Caco-2 (cell line): ENCODE measurements around the gene ATP6V0B. TPM values are rescaled to one million over a fixed set of nuclear protein-coding genes. Genes with fewer than 3 reads are reported as not detected.

Experiments
- BruUV-seq: library from RNA; stranded (reverse); fragments of 400-500 nt; replicated peaks from 2 replicates; lab custom pipeline; 2021; lab: Mats Ljungman, UMichigan
- CTCF ChIA-PET: fragments of 300-600 bp; sonication (Branson Sonifier 250); formaldehyde crosslinking; loops from one replicate; lab custom pipeline; 2022; ENCODE audit warnings: antibody characterized with exemption; lab: Charles Lee
- POLR2A ChIA-PET: fragments of 300-600 bp; sonication (Branson Sonifier 250); formaldehyde crosslinking; loops from one replicate; lab custom pipeline; 2022; ENCODE audit warnings: antibody characterized with exemption; lab: Charles Lee
- DNase-seq, 2 experiments: peaks; one replicate each; pipeline versions ENCODE4 v3.0.0 to v3.0.0-alpha.2; 2020 to 2022
- H3K27me3 ChIP-seq: replicated peaks from 2 replicates; pipeline ENCODE4 v1.6.0; 2011; ENCODE audit warnings: low read length; ENCODE audit not compliant: control insufficient read depth, insufficient read depth
- H3K36me3 ChIP-seq: 2 replicates; pipeline ENCODE4 v1.5.1; 2011; ENCODE audit warnings: low read length; ENCODE audit not compliant: control insufficient read depth, insufficient read depth
- H3K4me1 ChIP-seq: fragments of 250-450 bp; sonication (Bioruptor Pico); 2 replicates; pipeline ENCODE4 v1.5.1; 2020; ENCODE audit warnings: mild to moderate bottlenecking
- H3K4me3 ChIP-seq: 2 replicates; pipeline ENCODE4 v1.5.1; 2011; ENCODE audit warnings: low read depth, mild to moderate bottlenecking, control low read depth, low read length
- H3K9me3 ChIP-seq: fragments of 250-450 bp; sonication (Bioruptor Pico); 2 replicates; pipeline ENCODE4 v1.5.1; 2020; ENCODE audit warnings: mild to moderate bottlenecking, moderate library complexity
- H3K27ac Mint-ChIP-seq: one replicate; pipeline ENCODE4 v1.8.0; 2022; ENCODE audit warnings: mixed read lengths; ENCODE audit not compliant: unreplicated experiment
- H3K27me3 Mint-ChIP-seq: one replicate; pipeline ENCODE4 v1.8.0; 2022; ENCODE audit warnings: mixed read lengths; ENCODE audit not compliant: insufficient read depth, unreplicated experiment
- H3K36me3 Mint-ChIP-seq: one replicate; pipeline ENCODE4 v1.8.0; 2022; ENCODE audit warnings: mild to moderate bottlenecking, mixed read lengths; ENCODE audit not compliant: insufficient read depth, unreplicated experiment
- H3K4me1 Mint-ChIP-seq: one replicate; pipeline ENCODE4 v1.8.0; 2022; ENCODE audit warnings: low read depth, mixed read lengths; ENCODE audit not compliant: unreplicated experiment
- H3K4me3 Mint-ChIP-seq: one replicate; pipeline ENCODE4 v1.8.0; 2022; ENCODE audit warnings: mild to moderate bottlenecking, moderate library complexity, mixed read lengths; ENCODE audit not compliant: unreplicated experiment
- H3K9me3 Mint-ChIP-seq: one replicate; pipeline ENCODE4 v1.8.0; 2022; ENCODE audit warnings: mixed read lengths; ENCODE audit not compliant: unreplicated experiment
- intact Hi-C: fragments of 100-400 bp; cut with micrococcal nuclease; formaldehyde crosslinking; loops from one replicate; pipeline ENCODE4 v1.10.0; 2022; ENCODE audit not compliant: unreplicated experiment
- total RNA-seq: library from RNA; stranded (reverse); gene quantifications from 2 replicates; pipeline ENCODE4 v1.2.3, GENCODE V29; 2022
- TF ChIP-seq, protein P1 (sequence below), 2 experiments: fragments of 200-600 bp in 1 of 2; IDR thresholded peaks; 1 replicate in 1 of 2; 2 replicates in 1 of 2; pipeline versions ENCODE4 v1.5.1 to v1.8.0; 2011 to 2022; ENCODE audit warnings: antibody characterized with exemption in 1 of 2, control low read depth in 1 of 2, inconsistent platforms in 1 of 2, low read depth in 1 of 2, low read length in 1 of 2, mild to moderate bottlenecking in 1 of 2, moderate library complexity in 1 of 2; ENCODE audit not compliant: insufficient read depth in 1 of 2, severe bottlenecking in 1 of 2, unreplicated experiment in 1 of 2

Gene ATP6V0B
- total RNA-seq, 1 experiment from 2014 or later, result 91.2 TPM

- no peak for DNase-seq
- BruUV-seq, result no TSS peak
- CTCF ChIA-PET, result interaction anchor here (0.7 to 1.3 kb wide), 3 partner anchors 15 to 166 kb away, joined by 3 to 10 read pairs (median 3); no protein-coding TSS in a partner anchor
- Mint-ChIP-seq H3K4me3 (no peak overlapping the region), H3K27me3 (no peaks in the 10 kb centered on the region), H3K27ac (no peak overlapping the region), H3K36me3 (no peaks in the 10 kb centered on the region), H3K4me1 (no peaks in the 10 kb centered on the region), H3K9me3 (no peaks in the 10 kb centered on the region)
- Histone ChIP-seq H3K4me3 (no peak overlapping the region), H3K36me3 (no peaks in the 10 kb centered on the region), H3K4me1 (peaks cover under 1% of the 10 kb centered on the region; the same call in 1 of the 2 replicates), H3K27me3 (no peaks in the 10 kb centered on the region), H3K9me3 (no peaks in the 10 kb centered on the region)
- POLR2A ChIA-PET, result no interaction called here
- intact Hi-C loops, result no loop called here
- TF ChIP-seq, protein P1, sequence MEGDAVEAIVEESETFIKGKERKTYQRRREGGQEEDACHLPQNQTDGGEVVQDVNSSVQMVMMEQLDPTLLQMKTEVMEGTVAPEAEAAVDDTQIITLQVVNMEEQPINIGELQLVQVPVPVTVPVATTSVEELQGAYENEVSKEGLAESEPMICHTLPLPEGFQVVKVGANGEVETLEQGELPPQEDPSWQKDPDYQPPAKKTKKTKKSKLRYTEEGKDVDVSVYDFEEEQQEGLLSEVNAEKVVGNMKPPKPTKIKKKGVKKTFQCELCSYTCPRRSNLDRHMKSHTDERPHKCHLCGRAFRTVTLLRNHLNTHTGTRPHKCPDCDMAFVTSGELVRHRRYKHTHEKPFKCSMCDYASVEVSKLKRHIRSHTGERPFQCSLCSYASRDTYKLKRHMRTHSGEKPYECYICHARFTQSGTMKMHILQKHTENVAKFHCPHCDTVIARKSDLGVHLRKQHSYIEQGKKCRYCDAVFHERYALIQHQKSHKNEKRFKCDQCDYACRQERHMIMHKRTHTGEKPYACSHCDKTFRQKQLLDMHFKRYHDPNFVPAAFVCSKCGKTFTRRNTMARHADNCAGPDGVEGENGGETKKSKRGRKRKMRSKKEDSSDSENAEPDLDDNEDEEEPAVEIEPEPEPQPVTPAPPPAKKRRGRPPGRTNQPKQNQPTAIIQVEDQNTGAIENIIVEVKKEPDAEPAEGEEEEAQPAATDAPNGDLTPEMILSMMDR (IDR thresholded peaks at IDR 0.05; ENCODE audit: insufficient read depth in 1 of 2, low read depth in 1 of 2, low read length in 1 of 2, severe bottlenecking in 1 of 2, unreplicated experiment in 1 of 2), result peak; percentile 42 to 52
Observed at GRCh38 chr1:43930168-43930948, 44.4 kb upstream of the ATP6V0B start.

DNA sequence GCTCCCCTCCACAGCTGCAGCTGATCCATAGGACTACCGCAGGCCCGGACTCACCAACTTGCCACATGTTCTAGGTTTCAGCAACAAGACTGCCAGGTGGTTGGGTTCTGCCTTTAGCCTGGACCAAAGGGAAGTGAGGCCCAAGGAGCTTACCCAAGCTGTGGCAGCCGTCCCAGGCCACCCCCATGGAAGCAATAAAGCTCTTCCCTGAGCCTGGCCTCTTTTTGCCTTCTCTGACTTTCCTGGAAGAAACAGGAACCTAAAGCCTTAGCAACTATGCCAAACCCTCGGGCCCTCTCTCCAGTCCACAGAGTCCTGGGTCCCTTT is 43.8 kb upstream of the ATP6V0B start:
- BruUV-seq, result no TSS peak
- H3K27ac Mint-ChIP-seq, result no peak overlapping the region
- no peak overlapping the region for H3K4me3 Mint-ChIP-seq
- Histone ChIP-seq H3K9me3 (no peaks in the 10 kb centered on the region), H3K36me3 (no peaks in the 10 kb centered on the region), H3K27me3 (no peaks in the 10 kb centered on the region), H3K4me1 (peaks cover 5% of the 10 kb centered on the region), H3K4me3 (no peak overlapping the region)
- POLR2A ChIA-PET, result no interaction called here
- H3K36me3 Mint-ChIP-seq, result no peaks in the 10 kb centered on the region
- TF ChIP-seq, protein P1 (IDR thresholded peaks at IDR 0.05; ENCODE audit: insufficient read depth in 1 of 2, low read depth in 1 of 2, low read length in 1 of 2, severe bottlenecking in 1 of 2, unreplicated experiment in 1 of 2), result no peak
- no peak for DNase-seq
- H3K9me3 Mint-ChIP-seq, result no peaks in the 10 kb centered on the region
- no peaks in the 10 kb centered on the region for H3K4me1 Mint-ChIP-seq
- intact Hi-C loops, result no loop called here
- CTCF ChIA-PET, result interaction anchor here (1.3 kb wide), 2 partner anchors 15 to 167 kb away, joined by 3 to 10 read pairs; no protein-coding TSS in a partner anchor
- H3K27me3 Mint-ChIP-seq, result no peaks in the 10 kb centered on the region

DNA sequence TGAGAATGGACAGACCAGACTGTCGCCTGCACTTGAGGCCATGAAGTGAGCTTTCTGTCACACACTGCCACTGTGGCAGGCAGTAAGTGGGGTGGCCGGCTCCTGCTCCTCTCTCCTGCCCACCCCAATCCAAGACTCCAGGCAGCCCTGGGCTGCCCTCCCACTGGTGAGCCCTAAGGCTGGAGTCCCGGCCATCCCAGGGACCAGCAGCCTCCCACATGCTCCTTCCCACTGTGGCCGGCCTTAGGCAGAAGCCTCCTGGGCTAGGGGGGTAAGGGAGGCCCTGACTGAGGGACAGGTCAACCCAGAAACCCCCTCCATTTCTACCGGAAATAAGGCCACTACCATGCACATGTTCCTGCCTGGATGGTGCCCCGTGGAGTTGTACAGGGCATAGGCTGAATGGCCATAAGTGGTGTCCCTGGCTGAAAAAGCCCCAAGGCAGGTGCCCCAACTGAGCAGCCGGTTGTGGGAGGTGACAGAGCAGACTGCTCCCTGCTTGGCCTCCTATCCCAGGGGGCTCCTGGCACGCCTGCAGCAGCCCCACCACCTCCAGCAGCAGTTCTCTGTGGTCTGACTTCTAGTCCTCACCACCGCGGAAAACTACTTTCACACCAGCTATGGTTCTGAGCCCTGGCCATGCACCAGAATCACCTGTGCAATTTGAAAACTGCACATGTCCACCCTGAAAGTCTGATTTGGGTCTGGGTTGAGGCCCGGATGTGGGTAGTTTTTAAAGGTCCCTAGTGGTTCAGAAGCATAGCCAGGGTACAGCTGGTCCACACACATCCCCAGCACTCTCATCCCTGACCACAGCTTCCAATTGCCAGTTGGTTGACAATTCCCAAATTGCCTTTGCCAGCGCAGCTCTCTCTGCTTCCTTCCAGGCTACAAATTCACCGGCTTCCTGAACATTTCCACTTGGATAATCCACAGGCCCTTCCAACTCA is 42.8 kb upstream of the ATP6V0B start:
- H3K36me3 ChIP-seq, result no peaks in the 10 kb centered on the region
- no TSS peak for BruUV-seq
- TF ChIP-seq, protein P1 (IDR thresholded peaks at IDR 0.05; ENCODE audit: insufficient read depth in 1 of 2, low read depth in 1 of 2, low read length in 1 of 2, severe bottlenecking in 1 of 2, unreplicated experiment in 1 of 2), result no peak
- CTCF ChIA-PET, result interaction anchor here (1.2 kb wide), 1 partner anchor 168 kb away, joined by 8 read pairs; no protein-coding TSS in a partner anchor
- intact Hi-C loops, result no loop called here
- H3K27ac Mint-ChIP-seq, result no peak overlapping the region
- peaks cover 6% of the 10 kb centered on the region for H3K4me1 ChIP-seq
- H3K27me3 ChIP-seq, result no peaks in the 10 kb centered on the region
- no peak overlapping the region for H3K4me3 ChIP-seq
- POLR2A ChIA-PET, result no interaction called here
- no peaks in the 10 kb centered on the region for H3K4me1 Mint-ChIP-seq
- H3K27me3 Mint-ChIP-seq, result no peaks in the 10 kb centered on the region
- no peak for DNase-seq
- no peak overlapping the region for H3K4me3 Mint-ChIP-seq
- H3K9me3 Mint-ChIP-seq, result no peaks in the 10 kb centered on the region
- H3K9me3 ChIP-seq, result no peaks in the 10 kb centered on the region
- H3K36me3 Mint-ChIP-seq, result no peaks in the 10 kb centered on the region
